HG03196 (cell line): ENCODE results near the gene FMO3.

Source experiments
- ATAC-seq: cut with Tn5 transposase; IDR thresholded peaks from one replicate; pipeline ENCODE4 v1.9.1; 2021; ENCODE audit not compliant: unreplicated experiment

FMO3 gene

GRCh38 chr1:171115280-171115897, 24.7 kb downstream of the FMO3 start:
- ATAC-seq, result no peak

- no peak for ATAC-seq
Measured at GRCh38 chr1:171116676-171117075, 26.0 kb downstream of the FMO3 start.

DNA sequence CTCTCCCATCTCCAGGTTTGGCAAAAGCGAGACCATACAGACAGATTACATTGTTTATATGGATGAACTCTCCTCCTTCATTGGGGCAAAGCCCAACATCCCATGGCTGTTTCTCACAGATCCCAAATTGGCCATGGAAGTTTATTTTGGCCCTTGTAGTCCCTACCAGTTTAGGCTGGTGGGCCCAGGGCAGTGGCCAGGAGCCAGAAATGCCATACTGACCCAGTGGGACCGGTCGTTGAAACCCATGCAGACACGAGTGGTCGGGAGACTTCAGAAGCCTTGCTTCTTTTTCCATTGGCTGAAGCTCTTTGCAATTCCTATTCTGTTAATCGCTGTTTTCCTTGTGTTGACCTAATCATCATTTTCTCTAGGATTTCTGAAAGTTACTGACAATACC, 26.4 kb downstream of the FMO3 start:
- ATAC-seq, result no peak

DNA sequence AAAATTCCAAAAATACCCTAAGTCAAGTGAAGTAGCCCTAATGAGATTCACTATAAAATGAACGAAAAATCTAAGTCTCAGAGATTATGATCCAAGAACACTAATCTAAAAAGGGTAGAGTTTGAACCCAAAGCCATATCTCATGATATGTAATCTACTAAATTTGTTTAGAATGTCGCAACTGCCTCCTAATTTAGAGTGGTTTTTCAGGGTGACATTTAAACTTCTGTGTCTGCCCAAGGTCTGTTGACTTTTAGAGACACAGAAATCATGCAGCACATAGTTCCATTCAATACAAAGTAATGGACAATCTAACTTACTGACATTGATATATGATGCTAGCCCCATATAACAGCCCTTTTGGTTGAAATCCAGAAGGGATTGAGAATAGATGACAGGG, 28.9 kb downstream of the FMO3 start:
- ATAC-seq, result no peak

DNA sequence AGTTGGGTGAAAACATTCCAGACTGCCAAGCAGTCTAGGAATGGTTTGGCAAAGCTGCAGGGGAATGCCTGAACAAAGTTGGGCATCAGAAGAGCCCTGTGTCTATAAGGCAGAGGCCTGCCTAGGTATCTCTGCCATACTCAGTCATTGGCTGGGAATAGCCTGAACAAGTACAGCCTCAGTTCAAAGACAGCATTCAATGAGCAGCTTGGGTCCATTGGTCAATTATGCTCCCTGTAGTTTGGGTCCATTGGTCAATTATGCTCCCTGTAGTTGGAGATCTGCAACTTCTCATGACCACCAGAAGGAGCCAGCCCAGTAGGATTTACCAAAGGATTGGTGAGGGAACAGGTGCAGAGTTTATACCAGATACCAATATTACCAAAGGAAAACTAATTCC, 31.6 kb downstream of the FMO3 start:
- ATAC-seq, result no peak

GRCh38 chr1:171122893-171123292, 32.2 kb downstream of the FMO3 start:
- no peak for ATAC-seq

- ATAC-seq, result no peak
Measured at GRCh38 chr1:171126504-171126903, 35.8 kb downstream of the FMO3 start.

DNA sequence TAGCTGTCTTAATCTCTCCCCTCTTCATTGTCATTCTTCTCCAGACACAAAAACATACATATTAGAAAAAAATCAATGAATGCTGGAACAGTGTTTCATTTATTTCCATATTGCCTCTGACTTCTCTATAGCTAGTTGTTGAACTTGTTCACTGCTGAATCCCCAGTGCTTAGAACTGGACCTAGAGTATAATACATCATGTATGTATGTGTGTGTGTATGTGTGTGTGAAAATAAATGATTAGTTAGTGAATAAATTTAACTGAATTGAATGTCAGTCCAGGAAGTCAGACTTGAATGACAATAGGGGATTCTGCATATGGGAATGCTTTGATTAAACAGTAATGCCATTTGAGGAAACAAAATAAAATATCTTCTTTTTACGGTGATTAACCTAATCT, 36.4 kb downstream of the FMO3 start:
- ATAC-seq, result no peak

DNA sequence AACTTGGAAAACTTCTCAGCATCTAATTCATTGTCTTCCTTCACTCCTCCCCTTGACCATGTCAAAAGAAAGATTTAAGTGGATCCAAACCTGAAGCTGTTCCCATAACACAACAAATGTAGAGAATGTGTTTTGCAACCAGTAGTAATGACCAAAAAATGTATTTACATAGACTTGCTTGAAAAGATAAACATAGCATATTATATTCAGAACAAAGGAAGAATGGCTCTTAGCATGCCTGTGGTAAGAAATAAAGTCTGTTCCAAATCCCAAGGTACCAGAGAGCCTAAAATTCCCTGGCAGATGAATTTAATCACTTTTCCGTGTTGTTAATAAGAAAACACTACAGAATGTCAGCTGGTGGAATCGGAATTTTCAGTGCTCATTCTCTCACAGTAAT, 36.8 kb downstream of the FMO3 start:
- ATAC-seq, result no peak

DNA sequence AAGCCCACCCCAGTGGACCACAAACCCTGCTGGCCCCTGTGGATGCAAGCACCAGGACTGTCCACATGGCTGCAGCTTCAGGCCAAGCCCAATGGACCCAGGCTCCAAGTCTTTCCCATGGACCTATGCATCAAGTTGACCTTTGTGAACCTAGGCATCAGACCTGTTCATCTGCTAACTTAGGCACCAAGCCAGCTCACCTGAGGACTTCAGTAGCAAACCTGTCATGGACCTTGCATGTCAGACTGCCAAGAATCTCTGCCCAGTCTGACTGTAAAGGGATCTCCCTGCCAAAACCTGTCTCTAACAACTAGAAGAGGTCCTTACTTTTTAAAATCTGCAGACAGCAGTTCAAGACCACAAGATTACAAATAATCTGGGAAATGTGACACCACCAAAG, 37.8 kb downstream of the FMO3 start:
- ATAC-seq, result no peak

- ATAC-seq, result no peak
Measured at GRCh38 chr1:171134204-171134923, 43.7 kb downstream of the FMO3 start.

- ATAC-seq, result no peak
Measured at GRCh38 chr1:171137580-171137979, 46.9 kb downstream of the FMO3 start.

GRCh38 chr1:171138980-171139379, 48.3 kb downstream of the FMO3 start:
- no peak for ATAC-seq

GRCh38 chr1:171139890-171140289, 49.2 kb downstream of the FMO3 start:
- ATAC-seq, result no peak

DNA sequence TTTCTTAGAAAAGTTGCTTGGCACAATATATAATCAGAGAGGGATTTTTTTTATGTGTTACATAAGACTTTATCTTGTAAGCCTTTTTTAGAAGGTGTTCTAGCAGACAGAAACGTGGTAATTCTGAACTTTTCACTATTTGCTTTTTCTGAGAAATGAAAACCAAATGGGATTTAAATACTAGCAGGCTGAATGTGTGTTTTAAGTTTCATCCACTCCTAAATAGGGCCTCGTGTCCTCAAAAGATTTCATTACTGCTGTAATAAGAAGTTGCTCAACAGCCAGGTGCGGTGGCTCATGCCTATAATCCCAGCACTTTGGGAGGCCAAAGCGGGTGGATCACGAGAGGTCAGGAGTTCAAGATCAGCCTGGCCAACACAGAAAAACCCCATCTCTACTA, 49.7 kb downstream of the FMO3 start:
- no peak for ATAC-seq

- no peak for ATAC-seq
Measured at GRCh38 chr1:171140956-171141687, 50.4 kb downstream of the FMO3 start.

DNA sequence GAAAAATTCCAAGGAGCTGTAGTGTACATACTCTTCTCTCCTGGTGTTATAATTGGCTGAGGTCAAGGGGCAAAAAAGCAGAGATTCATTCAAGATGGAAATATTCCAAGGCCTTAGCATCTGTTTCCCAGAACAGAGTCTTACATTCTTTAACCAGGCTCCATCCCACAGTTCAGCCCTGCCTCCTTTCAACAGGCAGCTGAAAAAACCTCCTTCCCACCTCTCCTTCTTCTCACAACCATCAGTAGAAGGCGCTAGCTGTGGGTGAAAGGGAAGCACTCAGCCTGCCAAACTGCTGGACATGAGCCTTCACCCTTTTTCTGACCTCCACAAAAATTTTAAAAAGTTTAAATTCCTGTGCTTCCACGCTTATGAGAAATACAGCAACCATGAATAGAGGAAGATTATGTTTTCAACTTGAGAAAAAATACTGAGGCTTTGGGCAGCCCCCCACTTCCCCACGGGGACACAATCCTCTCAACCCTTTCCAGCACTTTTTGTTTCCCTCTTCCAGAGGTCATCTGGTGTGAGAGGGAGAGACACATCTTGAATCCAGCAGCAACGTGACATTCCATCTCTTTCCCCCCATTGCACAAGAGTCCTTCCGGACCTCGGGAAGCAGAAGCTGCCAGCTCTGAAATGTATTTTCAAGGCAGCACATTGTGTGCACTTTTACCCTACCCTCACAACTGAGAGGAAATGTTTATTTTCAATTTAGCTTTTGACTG, 51.1 kb downstream of the FMO3 start:
- ATAC-seq, result no peak

DNA sequence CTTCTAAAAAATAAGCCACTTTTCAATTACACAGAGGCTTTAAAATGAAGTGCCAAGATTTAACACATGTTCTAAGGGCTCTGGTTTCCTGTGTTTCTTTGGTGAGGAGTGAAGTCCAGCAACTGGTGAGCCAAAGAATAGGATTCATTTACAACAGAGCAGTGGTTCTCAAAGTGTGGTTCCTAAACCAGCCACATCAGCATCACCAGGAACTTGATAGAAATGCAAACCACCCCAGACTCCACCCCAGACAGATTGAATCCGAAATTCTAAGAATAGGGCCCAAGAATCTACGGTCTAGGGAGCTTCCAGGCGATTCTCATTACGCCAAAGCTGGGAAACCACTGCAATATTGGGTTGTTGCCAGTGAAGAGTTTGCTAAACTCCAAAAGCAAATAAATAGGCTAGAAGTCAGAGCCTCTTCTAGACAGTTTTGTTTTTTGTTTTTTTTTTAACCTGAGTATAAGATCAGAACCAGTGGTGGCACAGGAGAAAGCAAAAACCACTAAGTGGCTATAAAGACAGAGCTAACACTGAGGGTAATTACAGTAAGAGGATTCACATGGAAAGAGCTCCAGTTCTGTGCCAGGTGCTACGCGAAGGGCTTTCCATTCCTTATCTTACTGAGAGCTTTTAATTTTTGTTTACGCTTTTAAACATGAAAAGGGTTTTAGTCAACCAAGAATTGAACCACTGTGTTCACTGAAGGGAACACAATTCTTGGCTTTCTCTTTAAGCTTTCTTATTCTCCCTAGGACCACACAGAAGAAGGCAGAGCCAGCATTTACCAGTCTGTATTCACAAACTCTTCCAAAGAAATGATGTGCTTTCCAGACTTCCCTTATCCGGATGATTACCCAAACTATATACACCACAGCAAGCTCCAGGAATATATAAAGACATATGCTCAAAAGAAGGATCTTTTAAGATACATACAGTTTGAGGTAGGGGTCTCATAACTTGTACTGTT, 52.0 kb downstream of the FMO3 start:
- ATAC-seq, result no peak

- ATAC-seq, result no peak
Measured at GRCh38 chr1:171150156-171150555, 59.5 kb downstream of the FMO3 start.

GRCh38 chr1:171152549-171152948, 61.8 kb downstream of the FMO3 start:
- no peak for ATAC-seq
